ENCODE measurements around the gene IQGAP1. TPM values are rescaled to one million over a fixed set of nuclear protein-coding genes. Genes with fewer than 3 reads are reported as not detected.

IQGAP1 gene
- total RNA-seq, 4 donors from 2014 or later: 181 to 285 (median 193) TPM

GRCh38 chr15:90449206-90449735 lies 61.2 kb downstream of the IQGAP1 start:
- no peaks in the 10 kb centered on the region for H3K4me1 ChIP-seq
- WGBS, 2 donors: 86 to 89% methylated on average over 4 of the region's 4 CpGs
- no peak for DNase-seq
- no peak overlapping the region for H3K4me3 ChIP-seq
- TF ChIP-seq POLR2A (IDR thresholded peaks at IDR 0.05): no peak
- no peak for TF ChIP-seq CTCF (IDR thresholded peaks at IDR 0.05)
- no peaks in the 10 kb centered on the region for H3K9me3 ChIP-seq
- no peaks in the 10 kb centered on the region for H3K27me3 ChIP-seq
- peaks cover 6 to 99% (median 24%) of the 10 kb centered on the region in 3 donors for H3K36me3 ChIP-seq
- H3K27ac ChIP-seq: no peak overlapping the region
- intact Hi-C loops (cut with DNase I): no loop called here

GRCh38 chr15:90451053-90451850 lies 63.2 kb downstream of the IQGAP1 start:
- H3K36me3 ChIP-seq: peaks cover 10 to 99% (median 31%) of the 10 kb centered on the region in 3 donors
- no peaks in the 10 kb centered on the region for H3K4me1 ChIP-seq
- TF ChIP-seq POLR2A (IDR thresholded peaks at IDR 0.05): no peak
- no peak for TF ChIP-seq CTCF (IDR thresholded peaks at IDR 0.05)
- H3K4me3 ChIP-seq: no peak overlapping the region
- intact Hi-C loops (cut with DNase I): no loop called here
- no peak overlapping the region for H3K27ac ChIP-seq
- H3K9me3 ChIP-seq: no peaks in the 10 kb centered on the region
- H3K27me3 ChIP-seq: no peaks in the 10 kb centered on the region
- no peak for DNase-seq
- WGBS, 2 donors: 88 to 90% methylated on average over 5 of the region's 5 CpGs

GRCh38 chr15:90456236-90456635 lies 68.2 kb downstream of the IQGAP1 start:
- DNase-seq: no peak
- peaks cover 0 to 17% (median 4%) of the 10 kb centered on the region in 3 donors for H3K4me1 ChIP-seq
- H3K27me3 ChIP-seq: no peaks in the 10 kb centered on the region
- no peaks in the 10 kb centered on the region for H3K9me3 ChIP-seq
- H3K36me3 ChIP-seq: peaks cover 19 to 98% (median 29%) of the 10 kb centered on the region in 3 donors
- 90 to 97% methylated on average over 5 of the region's 5 CpGs for WGBS, 2 donors
- no peak for TF ChIP-seq CTCF (IDR thresholded peaks at IDR 0.05)
- no peak for TF ChIP-seq POLR2A (IDR thresholded peaks at IDR 0.05)
- no peak overlapping the region for H3K27ac ChIP-seq
- no peak overlapping the region for H3K4me3 ChIP-seq
- intact Hi-C loops (cut with DNase I): no loop called here

GRCh38 chr15:90458061-90458460 lies 70.0 kb downstream of the IQGAP1 start:
- intact Hi-C loops (cut with DNase I): no loop called here
- WGBS, 2 donors: 68 to 71% methylated on average over 4 of the region's 4 CpGs
- Histone ChIP-seq H3K4me3 (no peak overlapping the region), H3K27me3 (no peaks in the 10 kb centered on the region), H3K4me1 (peaks cover 0 to 29% (median 7%) of the 10 kb centered on the region in 3 donors), H3K27ac (no peak overlapping the region), H3K36me3 (peaks cover 17 to 93% (median 24%) of the 10 kb centered on the region in 3 donors), H3K9me3 (no peaks in the 10 kb centered on the region)
- no peak for DNase-seq
- no peak for TF ChIP-seq CTCF (IDR thresholded peaks at IDR 0.05)
- no peak for TF ChIP-seq POLR2A (IDR thresholded peaks at IDR 0.05)

- no peak for DNase-seq
- intact Hi-C loops (cut with DNase I): no loop called here
- Histone ChIP-seq H3K9me3 (no peaks in the 10 kb centered on the region), H3K4me1 (peaks cover 0 to 40% (median 9%) of the 10 kb centered on the region in 3 donors), H3K36me3 (peaks cover 13 to 90% (median 25%) of the 10 kb centered on the region in 3 donors), H3K27me3 (no peaks in the 10 kb centered on the region), H3K27ac (peak overlapping the region in 3 of 4 donors; percentile 40 to 60 (median 55)), H3K4me3 (no peak overlapping the region)
- TF ChIP-seq POLR2A (IDR thresholded peaks at IDR 0.05): no peak
- TF ChIP-seq CTCF (IDR thresholded peaks at IDR 0.05): no peak
- 63 to 74% methylated on average over 4 of the region's 4 CpGs for WGBS, 2 donors
Observed at GRCh38 chr15:90459368-90459767, 71.3 kb downstream of the IQGAP1 start.
